H9 (cell line): ENCODE measurements around the gene PSMD6. TPM values are rescaled to one million over a fixed set of nuclear protein-coding genes. Genes with fewer than 3 reads are reported as not detected.

Experiments
- DNase-seq: peaks from one replicate; pipeline ENCODE4 v3.0.0-alpha.2; 2017
- H2AFZ ChIP-seq: one replicate; pipeline ENCODE4 v1.6.1; 2013; ENCODE audit warnings: mild to moderate bottlenecking, low read length, control low read depth, moderate library complexity
- H2AK5ac ChIP-seq: 2 replicates; pipeline ENCODE4 v1.6.1; 2013; ENCODE audit warnings: low read length, control low read depth, mixed read lengths; ENCODE audit not compliant: insufficient read length
- H2BK120ac ChIP-seq: one replicate; pipeline ENCODE4 v1.6.1; 2013; ENCODE audit warnings: low read depth, mild to moderate bottlenecking, low read length, control low read depth, inconsistent platforms; ENCODE audit not compliant: poor library complexity, severe bottlenecking
- H2BK12ac ChIP-seq: 2 replicates; pipeline ENCODE4 v1.6.1; 2013; ENCODE audit warnings: low read length, control low read depth, mixed read lengths, low read depth; ENCODE audit not compliant: insufficient read length
- H2BK15ac ChIP-seq: 2 replicates; pipeline ENCODE4 v1.6.1; 2013; ENCODE audit warnings: low read depth, low read length, control low read depth
- H2BK20ac ChIP-seq: one replicate; pipeline ENCODE4 v1.6.1; 2013; ENCODE audit warnings: low read depth, mild to moderate bottlenecking, low read length, control low read depth, inconsistent platforms; ENCODE audit not compliant: poor library complexity, severe bottlenecking
- H2BK5ac ChIP-seq: 2 replicates; pipeline ENCODE4 v1.6.1; 2013; ENCODE audit warnings: low read length, control low read depth, mixed read lengths; ENCODE audit not compliant: insufficient read length
- H3K14ac ChIP-seq: 2 replicates; pipeline ENCODE4 v1.6.1; 2013; ENCODE audit warnings: low read length, control low read depth; ENCODE audit not compliant: insufficient read depth
- H3K18ac ChIP-seq: 2 replicates; pipeline ENCODE4 v1.6.1; 2013; ENCODE audit warnings: low read depth, mild to moderate bottlenecking, mixed read lengths, low read length, control low read depth; ENCODE audit not compliant: insufficient read length
- H3K23ac ChIP-seq: 2 replicates; pipeline ENCODE4 v1.6.1; 2013; ENCODE audit warnings: low read length, control low read depth, mixed read lengths, low read depth; ENCODE audit not compliant: insufficient read length
- H3K23me2 ChIP-seq: 2 replicates; pipeline ENCODE4 v1.6.1; 2013; ENCODE audit warnings: low read depth, mild to moderate bottlenecking, mixed read lengths, low read length, control low read depth; ENCODE audit not compliant: insufficient read length, poor library complexity, severe bottlenecking
- H3K27ac ChIP-seq: 2 replicates; pipeline ENCODE4 v1.5.1; 2013; ENCODE audit warnings: low read length, control low read depth, mixed read lengths, low read depth; ENCODE audit not compliant: insufficient read length
- H3K27me3 ChIP-seq: 2 replicates; pipeline ENCODE4 v1.6.1; 2013; ENCODE audit warnings: low read length, control low read depth, inconsistent platforms; ENCODE audit not compliant: insufficient read depth
- H3K4ac ChIP-seq: 2 replicates; pipeline ENCODE4 v1.6.1; 2013; ENCODE audit warnings: low read depth, mild to moderate bottlenecking, control low read depth, inconsistent platforms, low read length, moderate library complexity
- H3K4me1 ChIP-seq: 2 replicates; pipeline ENCODE4 v1.6.1; 2013; ENCODE audit warnings: low read length, control low read depth, inconsistent platforms; ENCODE audit not compliant: insufficient read depth
- H3K4me2 ChIP-seq: 2 replicates; pipeline ENCODE4 v1.6.1; 2013; ENCODE audit warnings: low read length, control low read depth, mixed read lengths; ENCODE audit not compliant: insufficient read length, insufficient read depth
- H3K56ac ChIP-seq: 2 replicates; pipeline ENCODE4 v1.6.1; 2013; ENCODE audit warnings: low read depth, mild to moderate bottlenecking, mixed read lengths, low read length, control low read depth; ENCODE audit not compliant: insufficient read length
- H3K79me1 ChIP-seq: 2 replicates; pipeline ENCODE4 v1.6.1; 2013; ENCODE audit warnings: low read depth, mild to moderate bottlenecking, moderate library complexity, low read length, control low read depth, inconsistent platforms; ENCODE audit not compliant: insufficient read depth, poor library complexity, severe bottlenecking
- H3K79me2 ChIP-seq: 2 replicates; pipeline ENCODE4 v1.6.1; 2013; ENCODE audit warnings: low read length, control low read depth, inconsistent platforms; ENCODE audit not compliant: insufficient read depth
- H3K9ac ChIP-seq: 2 replicates; pipeline ENCODE4 v1.6.1; 2013; ENCODE audit warnings: low read length, control low read depth, mixed read lengths; ENCODE audit not compliant: insufficient read length; ENCODE audit errors: extremely low read depth
- H3K9me3 ChIP-seq: one replicate; pipeline ENCODE4 v1.6.1; 2013; ENCODE audit warnings: low read depth, low read length, inconsistent platforms; ENCODE audit not compliant: control insufficient read depth
- H3T11ph ChIP-seq: one replicate; pipeline ENCODE4 v1.6.1; 2013; ENCODE audit warnings: mild to moderate bottlenecking, low read length, control low read depth, inconsistent platforms
- H4K20me1 ChIP-seq: one replicate; pipeline ENCODE4 v1.6.1; 2013; ENCODE audit not compliant: control insufficient read depth, insufficient read length, insufficient read depth
- H4K5ac ChIP-seq: 2 replicates; pipeline ENCODE4 v1.6.1; 2013; ENCODE audit warnings: low read depth, mild to moderate bottlenecking, mixed read lengths, low read length, control low read depth; ENCODE audit not compliant: insufficient read length
- H4K8ac ChIP-seq: replicated peaks from 2 replicates; pipeline ENCODE4 v1.6.1; 2013; ENCODE audit warnings: low read length, control low read depth, mixed read lengths, low read depth; ENCODE audit not compliant: insufficient read length
- H4K91ac ChIP-seq: 2 replicates; pipeline ENCODE4 v1.6.1; 2013; ENCODE audit warnings: low read depth, mild to moderate bottlenecking, moderate library complexity, mixed read lengths, low read length, control low read depth; ENCODE audit not compliant: insufficient read length
- H3K27ac Mint-ChIP-seq, 3 experiments: 2 replicates in 2 of 3; 3 replicates in 1 of 3; pipeline ENCODE4 v1.8.0; 2020 to 2021; ENCODE audit warnings: mixed read lengths in 3 of 3, mild to moderate bottlenecking in 1 of 3, moderate library complexity in 1 of 3
- H3K27me3 Mint-ChIP-seq: 2 replicates; pipeline ENCODE4 v1.8.0; 2021; ENCODE audit warnings: low read depth, mild to moderate bottlenecking, moderate library complexity, mixed read lengths
- H3K36me3 Mint-ChIP-seq, 3 experiments: 2 replicates in 2 of 3; 3 replicates in 1 of 3; pipeline ENCODE4 v1.8.0; 2020 to 2021; ENCODE audit warnings: low read depth in 3 of 3, mixed read lengths in 3 of 3; ENCODE audit not compliant: insufficient read depth in 1 of 3
- H3K4me1 Mint-ChIP-seq, 2 experiments: 2 replicates each; pipeline ENCODE4 v1.8.0; 2020; ENCODE audit warnings: mixed read lengths in 2 of 2
- H3K4me3 Mint-ChIP-seq, 2 experiments: 2 replicates in 1 of 2; 3 replicates in 1 of 2; pipeline ENCODE4 v1.8.0; 2020 to 2021; ENCODE audit warnings: mild to moderate bottlenecking in 2 of 2, mixed read lengths in 2 of 2, moderate library complexity in 1 of 2
- H3K9me3 Mint-ChIP-seq, 2 experiments: 2 replicates in 1 of 2; 3 replicates in 1 of 2; pipeline ENCODE4 v1.8.0; 2020; ENCODE audit warnings: mild to moderate bottlenecking in 2 of 2, mixed read lengths in 2 of 2, moderate library complexity in 1 of 2
- WGBS: extraction: QIAGEN DNeasy Blood & Tissue Kit; methylation state at CpG from one replicate; pipeline ENCODE4 v1.1.7; 2013; ENCODE audit warnings: missing lambda C conversion rate, low lambda C conversion rate, mixed read lengths; ENCODE audit not compliant: insufficient read length; ENCODE audit errors: extremely low coverage; 5-methylcytosine and 5-hydroxymethylcytosine counted together
- total RNA-seq: library from RNA; stranded (reverse); gene quantifications from 2 replicates; pipeline ENCODE4 v1.2.1, GENCODE V29; 2021
- TF ChIP-seq, protein P1 (sequence below): fragments of 200-600 bp; sonication (generic); conservative IDR thresholded peaks from 3 replicates; pipeline ENCODE4 v1.8.0; 2021; ENCODE audit warnings: antibody characterized with exemption, mild to moderate bottlenecking

The PSMD6 gene
- total RNA-seq, 1 experiment from 2014 or later = 112 TPM

DNA sequence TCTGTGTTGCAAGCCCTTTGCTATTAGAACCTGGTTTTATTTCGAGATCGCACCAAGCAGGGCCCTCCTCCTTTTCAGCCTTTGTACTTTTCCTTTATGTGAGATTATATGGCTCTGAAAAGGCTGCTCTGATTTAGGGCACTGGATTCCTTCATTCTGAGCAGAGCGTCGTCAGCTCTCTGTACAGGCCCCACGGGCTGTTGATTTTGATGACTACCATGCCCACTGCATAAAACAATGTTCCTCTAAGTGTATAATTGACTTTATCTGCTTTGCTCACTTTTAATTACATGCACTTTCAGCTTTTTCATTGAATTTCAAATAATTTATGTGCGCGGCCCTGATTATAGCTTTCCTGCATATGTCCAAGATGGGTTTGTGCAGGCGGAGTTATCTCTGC, 4.4 kb upstream of the PSMD6 start:
- TF ChIP-seq, protein P1, sequence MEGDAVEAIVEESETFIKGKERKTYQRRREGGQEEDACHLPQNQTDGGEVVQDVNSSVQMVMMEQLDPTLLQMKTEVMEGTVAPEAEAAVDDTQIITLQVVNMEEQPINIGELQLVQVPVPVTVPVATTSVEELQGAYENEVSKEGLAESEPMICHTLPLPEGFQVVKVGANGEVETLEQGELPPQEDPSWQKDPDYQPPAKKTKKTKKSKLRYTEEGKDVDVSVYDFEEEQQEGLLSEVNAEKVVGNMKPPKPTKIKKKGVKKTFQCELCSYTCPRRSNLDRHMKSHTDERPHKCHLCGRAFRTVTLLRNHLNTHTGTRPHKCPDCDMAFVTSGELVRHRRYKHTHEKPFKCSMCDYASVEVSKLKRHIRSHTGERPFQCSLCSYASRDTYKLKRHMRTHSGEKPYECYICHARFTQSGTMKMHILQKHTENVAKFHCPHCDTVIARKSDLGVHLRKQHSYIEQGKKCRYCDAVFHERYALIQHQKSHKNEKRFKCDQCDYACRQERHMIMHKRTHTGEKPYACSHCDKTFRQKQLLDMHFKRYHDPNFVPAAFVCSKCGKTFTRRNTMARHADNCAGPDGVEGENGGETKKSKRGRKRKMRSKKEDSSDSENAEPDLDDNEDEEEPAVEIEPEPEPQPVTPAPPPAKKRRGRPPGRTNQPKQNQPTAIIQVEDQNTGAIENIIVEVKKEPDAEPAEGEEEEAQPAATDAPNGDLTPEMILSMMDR = no peak
- DNase-seq = no peak
- no peak overlapping the region for H2AK5ac ChIP-seq
- Mint-ChIP-seq H3K27me3 (peaks cover 3% of the 10 kb centered on the region; the same call in 1 of the 2 replicates), H3K9me3 (no peaks in the 10 kb centered on the region; a peak in 2 of 5 replicates), H3K4me1 (peaks cover 26 to 35% of the 10 kb centered on the region in 2 experiments), H3K4me3 (no peak overlapping the region), H3K36me3 (0 out of 7 replicates have a peak, but pooled peaks cover 0 to under 1% (median 0%) of the 10 kb centered on the region in 3 experiments), H3K27ac (no peak overlapping the region)
- no CpG with 5 or more reads among the region's 8 CpGs for WGBS
- H3K4me2 ChIP-seq = no peak overlapping the region
- no peaks in the 10 kb centered on the region for H3K23me2 ChIP-seq
- no peak overlapping the region for H4K8ac ChIP-seq
- no peak overlapping the region for H3K18ac ChIP-seq
- no peak overlapping the region for H2BK20ac ChIP-seq
- no peak overlapping the region for H3K9ac ChIP-seq
- H3K23ac ChIP-seq = no peak overlapping the region
- no peak overlapping the region for H4K91ac ChIP-seq
- no peaks in the 10 kb centered on the region for H3K9me3 ChIP-seq
- 0 out of 2 replicates have a peak, but pooled peaks cover 4% of the 10 kb centered on the region for H3K4me1 ChIP-seq
- H2BK12ac ChIP-seq = no peak overlapping the region
- H2BK5ac ChIP-seq = no peak overlapping the region
- no peak overlapping the region for H3K56ac ChIP-seq
- no peak overlapping the region for H3K14ac ChIP-seq
- no peaks in the 10 kb centered on the region for H3K27me3 ChIP-seq
- H3K79me1 ChIP-seq = no peaks in the 10 kb centered on the region
- H3K79me2 ChIP-seq = peaks cover 3% of the 10 kb centered on the region; the same call in 1 of the 2 replicates
- no peaks in the 10 kb centered on the region for H4K20me1 ChIP-seq
- no peak overlapping the region for H2AFZ ChIP-seq
- no peak overlapping the region for H2BK15ac ChIP-seq
- no peak overlapping the region for H4K5ac ChIP-seq
- H3T11ph ChIP-seq = no peak overlapping the region
- H3K27ac ChIP-seq = no peak overlapping the region
- H3K4ac ChIP-seq = no peak overlapping the region
- no peak overlapping the region for H2BK120ac ChIP-seq
